DND-41 (cell line): Measurements from ENCODE around the gene MYLK.

ENCODE experiments used
- ATAC-seq: fragments of 200-7000 bp; cut with Tn5 transposase; 3 replicates; pipeline ENCODE4 v1.9.1; 2021; ENCODE audit warnings: low read depth; ENCODE audit not compliant: insufficient read depth
- DNase-seq: peaks from one replicate; pipeline ENCODE4 v3.0.0-alpha.2; 2020
- H2AFZ ChIP-seq: 2 replicates; pipeline ENCODE4 v1.6.0; 2012; ENCODE audit warnings: low read depth, low read length
- H3K27ac ChIP-seq: 2 replicates; pipeline ENCODE4 v1.5.1; 2012; ENCODE audit warnings: low read length, inconsistent platforms
- H3K27me3 ChIP-seq: fragments of 200-600 bp; sonication (generic); 2 replicates; pipeline ENCODE4 v1.6.0; 2012; ENCODE audit warnings: low read length, mild to moderate bottlenecking, inconsistent platforms; ENCODE audit not compliant: insufficient read depth, poor library complexity
- H3K36me3 ChIP-seq: 2 replicates; pipeline ENCODE4 v1.5.1; 2012; ENCODE audit warnings: low read length, inconsistent platforms; ENCODE audit not compliant: insufficient read depth
- H3K4me1 ChIP-seq: 2 replicates; pipeline ENCODE4 v1.5.1; 2012; ENCODE audit warnings: mild to moderate bottlenecking, low read length; ENCODE audit not compliant: insufficient read depth
- H3K4me2 ChIP-seq: 2 replicates; pipeline ENCODE4 v1.6.0; 2012; ENCODE audit warnings: mild to moderate bottlenecking, moderate library complexity, low read length, inconsistent platforms; ENCODE audit not compliant: insufficient read depth
- H3K4me3 ChIP-seq, 2 experiments: fragments of 200-600 bp in 1 of 2; shearing (Covaris generic) in 1 of 2; 2 replicates each; pipeline ENCODE4 v1.5.1; 2012 to 2016; ENCODE audit warnings: inconsistent platforms in 2 of 2, low read length in 2 of 2, mild to moderate bottlenecking in 2 of 2, low read depth in 1 of 2, moderate library complexity in 1 of 2
- H3K79me2 ChIP-seq: 2 replicates; pipeline ENCODE4 v1.6.0; 2012; ENCODE audit warnings: low read length, inconsistent platforms; ENCODE audit not compliant: insufficient read depth
- H3K9ac ChIP-seq: 2 replicates; pipeline ENCODE4 v1.6.0; 2012; ENCODE audit warnings: low read depth, mild to moderate bottlenecking, inconsistent platforms, low read length, moderate library complexity
- H3K9me3 ChIP-seq: 2 replicates; pipeline ENCODE4 v1.5.1; 2012; ENCODE audit warnings: low read length, moderate library complexity, mild to moderate bottlenecking, inconsistent platforms; ENCODE audit not compliant: insufficient read depth, severe bottlenecking
- H4K20me1 ChIP-seq: 2 replicates; pipeline ENCODE4 v1.6.0; 2012; ENCODE audit warnings: low read length; ENCODE audit not compliant: insufficient read depth
- EZH2 ChIP-seq: IDR thresholded peaks from 3 replicates; pipeline ENCODE4 v1.6.1; 2012; ENCODE audit warnings: borderline replicate concordance, low read depth, mild to moderate bottlenecking, moderate library complexity, low read length, inconsistent platforms; ENCODE audit not compliant: severe bottlenecking
- TF ChIP-seq, protein P1 (sequence below): IDR thresholded peaks from 2 replicates; pipeline ENCODE4 v1.5.1; 2012; ENCODE audit warnings: borderline replicate concordance, low read length, moderate library complexity, mild to moderate bottlenecking; ENCODE audit not compliant: poor library complexity, severe bottlenecking; ENCODE audit errors: extremely low read depth

The MYLK gene

DNA sequence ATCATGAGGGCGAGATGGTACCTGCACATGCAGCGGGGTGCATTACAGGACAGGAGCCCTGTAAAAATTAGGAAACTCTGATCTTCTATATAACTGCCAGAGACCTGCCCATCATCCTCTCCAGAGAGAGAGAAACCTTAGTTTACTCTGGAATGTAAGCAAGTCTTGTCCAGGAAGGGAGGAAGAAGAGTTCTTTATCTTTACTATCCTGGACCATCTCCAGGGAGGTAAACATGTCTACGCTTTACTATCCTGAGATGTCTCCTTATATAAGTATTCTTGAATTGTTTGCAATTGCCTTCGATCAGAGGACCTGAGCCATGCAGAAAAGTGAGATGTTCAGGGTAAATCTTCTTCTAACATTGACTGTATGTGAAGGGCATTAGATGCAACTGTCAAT lies 286.6 kb downstream of the MYLK start:
- TF ChIP-seq, protein P1, sequence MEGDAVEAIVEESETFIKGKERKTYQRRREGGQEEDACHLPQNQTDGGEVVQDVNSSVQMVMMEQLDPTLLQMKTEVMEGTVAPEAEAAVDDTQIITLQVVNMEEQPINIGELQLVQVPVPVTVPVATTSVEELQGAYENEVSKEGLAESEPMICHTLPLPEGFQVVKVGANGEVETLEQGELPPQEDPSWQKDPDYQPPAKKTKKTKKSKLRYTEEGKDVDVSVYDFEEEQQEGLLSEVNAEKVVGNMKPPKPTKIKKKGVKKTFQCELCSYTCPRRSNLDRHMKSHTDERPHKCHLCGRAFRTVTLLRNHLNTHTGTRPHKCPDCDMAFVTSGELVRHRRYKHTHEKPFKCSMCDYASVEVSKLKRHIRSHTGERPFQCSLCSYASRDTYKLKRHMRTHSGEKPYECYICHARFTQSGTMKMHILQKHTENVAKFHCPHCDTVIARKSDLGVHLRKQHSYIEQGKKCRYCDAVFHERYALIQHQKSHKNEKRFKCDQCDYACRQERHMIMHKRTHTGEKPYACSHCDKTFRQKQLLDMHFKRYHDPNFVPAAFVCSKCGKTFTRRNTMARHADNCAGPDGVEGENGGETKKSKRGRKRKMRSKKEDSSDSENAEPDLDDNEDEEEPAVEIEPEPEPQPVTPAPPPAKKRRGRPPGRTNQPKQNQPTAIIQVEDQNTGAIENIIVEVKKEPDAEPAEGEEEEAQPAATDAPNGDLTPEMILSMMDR: no peak
- TF ChIP-seq EZH2: no peak
- Histone ChIP-seq H3K9ac (no peak overlapping the region), H3K27ac (no peak overlapping the region), H3K79me2 (no peaks in the 10 kb centered on the region), H3K9me3 (no peaks in the 10 kb centered on the region), H4K20me1 (no peaks in the 10 kb centered on the region), H3K27me3 (no peaks in the 10 kb centered on the region), H3K36me3 (no peaks in the 10 kb centered on the region), H3K4me1 (no peaks in the 10 kb centered on the region), H2AFZ (no peak overlapping the region), H3K4me3 (no peak overlapping the region), H3K4me2 (no peak overlapping the region)
- DNase-seq: no peak
- no peak for ATAC-seq

DNA sequence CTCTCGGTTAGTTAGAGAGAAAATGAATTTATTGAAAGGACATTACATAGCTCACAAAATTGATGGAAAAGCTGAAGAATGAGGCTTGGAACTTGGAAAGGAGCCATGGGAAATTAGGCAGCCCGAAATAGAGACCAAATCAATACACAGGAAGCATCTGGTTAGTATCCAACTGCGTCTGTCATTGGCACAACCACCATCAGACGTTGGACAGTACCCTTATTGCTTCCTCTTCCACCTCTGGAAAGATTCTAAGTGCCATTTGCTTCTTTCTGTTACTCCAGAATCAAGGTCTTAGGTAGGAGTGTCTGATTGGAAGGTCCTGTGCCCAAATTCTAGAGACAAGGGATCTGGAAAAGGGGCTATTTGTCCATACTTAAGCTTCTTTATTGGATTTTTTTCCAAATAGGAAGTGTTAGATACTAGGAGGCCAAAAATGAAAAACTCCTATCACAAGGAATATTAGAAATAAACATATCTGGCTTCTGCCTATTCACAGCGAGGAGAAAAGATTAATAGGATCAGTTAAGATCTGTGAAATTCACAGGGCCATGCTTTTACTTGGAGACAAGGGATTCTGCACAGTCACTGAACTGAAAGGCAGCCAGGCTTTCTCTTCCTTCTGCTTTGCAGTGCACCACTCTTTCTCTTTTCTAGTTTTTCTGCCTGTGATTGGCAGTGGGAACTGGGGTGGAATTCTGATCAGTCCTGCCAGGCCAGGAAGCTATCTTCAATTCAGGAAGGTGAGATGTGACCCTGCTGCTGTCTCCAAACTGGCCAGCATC lies 288.5 kb downstream of the MYLK start:
- H3K9me3 ChIP-seq: peaks cover 7% of the 10 kb centered on the region

DNA sequence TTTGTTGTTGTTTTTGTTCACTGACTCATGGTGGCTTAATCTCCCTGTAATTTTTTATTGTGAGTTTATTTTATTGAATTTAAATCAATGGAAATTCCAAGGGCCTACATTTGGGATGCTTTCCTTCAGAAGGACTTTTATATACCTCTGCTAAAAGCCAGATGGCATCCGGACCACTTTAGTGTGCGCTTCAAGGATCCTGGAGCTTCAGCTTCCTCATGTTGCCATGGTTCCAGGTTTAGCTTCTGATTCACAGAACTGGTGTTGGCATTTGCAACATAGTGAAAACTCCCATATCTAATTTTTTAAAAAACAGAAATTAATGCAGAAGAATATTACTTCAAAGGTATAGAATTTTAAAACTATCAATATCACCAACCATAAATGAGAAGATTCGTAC lies 290.8 kb downstream of the MYLK start:
- TF ChIP-seq EZH2: no peak
- TF ChIP-seq, protein P1: no peak
- no peak overlapping the region for H2AFZ ChIP-seq
- peaks cover 24% of the 10 kb centered on the region for H3K36me3 ChIP-seq
- H3K9me3 ChIP-seq: peaks cover 24% of the 10 kb centered on the region
- no peak overlapping the region for H3K9ac ChIP-seq
- no peak overlapping the region for H3K27ac ChIP-seq
- no peak for ATAC-seq
- no peak for DNase-seq
- H3K4me3 ChIP-seq: no peak overlapping the region
- no peaks in the 10 kb centered on the region for H3K4me1 ChIP-seq
- H3K27me3 ChIP-seq: no peaks in the 10 kb centered on the region
- no peaks in the 10 kb centered on the region for H3K79me2 ChIP-seq
- H4K20me1 ChIP-seq: no peaks in the 10 kb centered on the region
- no peak overlapping the region for H3K4me2 ChIP-seq

More for the DNA sequence above, 288.5 kb downstream of the MYLK start:
- no peaks in the 10 kb centered on the region for H3K4me1 ChIP-seq
- TF ChIP-seq, protein P1: no peak
- TF ChIP-seq EZH2: no peak
- DNase-seq (no peak), ATAC-seq (no peak)
- H4K20me1 ChIP-seq: no peaks in the 10 kb centered on the region
- H3K36me3 ChIP-seq: peaks cover 6% of the 10 kb centered on the region
- no peak overlapping the region for H3K27ac ChIP-seq
- no peak overlapping the region for H2AFZ ChIP-seq
- no peaks in the 10 kb centered on the region for H3K79me2 ChIP-seq
- no peak overlapping the region for H3K4me3 ChIP-seq
- H3K9ac ChIP-seq: no peak overlapping the region
- H3K4me2 ChIP-seq: no peak overlapping the region
- no peaks in the 10 kb centered on the region for H3K27me3 ChIP-seq
